Activated T-helper 1 cell treated with anti-CD3 and anti-CD28 coated beads, Interleukin-12 subunit alpha, Interleukin-12 subunit beta, Interleukin-2, Interleukin-4 antibody, amounts not matched to agents 30 ng/mL and 10 ng/mL and 1 ng/mL, durations not matched to agents 14 hours and 24 hours and 36 hours (primary cell): ENCODE results near the gene PHYHIPL. TPM values are rescaled to one million over a fixed set of nuclear protein-coding genes. Genes with fewer than 3 reads are reported as not detected.
"Not testable (repeated sequence)": the region's sequence is repeated elsewhere in the genome, so short reads cannot be mapped to it uniquely, and the experiment has no call there.

Source experiments
- DNase-seq: peaks from one replicate; pipeline ENCODE4 v3.0.0; 2021; ENCODE audit warnings: low spot score
- H3K27ac Mint-ChIP-seq: one replicate; pipeline ENCODE4 v1.8.0; 2021; ENCODE audit warnings: mild to moderate bottlenecking, mixed read lengths
- H3K27me3 Mint-ChIP-seq: one replicate; pipeline ENCODE4 v1.8.0; 2022; ENCODE audit warnings: mild to moderate bottlenecking, moderate library complexity, mixed read lengths; ENCODE audit not compliant: insufficient read depth
- H3K36me3 Mint-ChIP-seq: one replicate; pipeline ENCODE4 v1.8.0; 2021; ENCODE audit warnings: low read depth, mixed read lengths
- H3K4me1 Mint-ChIP-seq: one replicate; pipeline ENCODE4 v1.8.0; 2021; ENCODE audit warnings: low read depth, mixed read lengths
- H3K4me3 Mint-ChIP-seq: one replicate; pipeline ENCODE4 v1.8.0; 2021; ENCODE audit warnings: mild to moderate bottlenecking, moderate library complexity, mixed read lengths
- H3K9me3 Mint-ChIP-seq: one replicate; pipeline ENCODE4 v1.8.0; 2021; ENCODE audit warnings: mixed read lengths
- intact Hi-C: fragments of 100-400 bp; cut with micrococcal nuclease; formaldehyde crosslinking; loops from one replicate; pipeline ENCODE4 v1.15.1; 2024
- total RNA-seq: library from RNA; stranded (reverse); gene quantifications from 2 replicates; pipeline ENCODE4 v1.2.3, GENCODE V29; 2022

Gene PHYHIPL
- total RNA-seq, 1 donor from 2014 or later: not detected

DNA sequence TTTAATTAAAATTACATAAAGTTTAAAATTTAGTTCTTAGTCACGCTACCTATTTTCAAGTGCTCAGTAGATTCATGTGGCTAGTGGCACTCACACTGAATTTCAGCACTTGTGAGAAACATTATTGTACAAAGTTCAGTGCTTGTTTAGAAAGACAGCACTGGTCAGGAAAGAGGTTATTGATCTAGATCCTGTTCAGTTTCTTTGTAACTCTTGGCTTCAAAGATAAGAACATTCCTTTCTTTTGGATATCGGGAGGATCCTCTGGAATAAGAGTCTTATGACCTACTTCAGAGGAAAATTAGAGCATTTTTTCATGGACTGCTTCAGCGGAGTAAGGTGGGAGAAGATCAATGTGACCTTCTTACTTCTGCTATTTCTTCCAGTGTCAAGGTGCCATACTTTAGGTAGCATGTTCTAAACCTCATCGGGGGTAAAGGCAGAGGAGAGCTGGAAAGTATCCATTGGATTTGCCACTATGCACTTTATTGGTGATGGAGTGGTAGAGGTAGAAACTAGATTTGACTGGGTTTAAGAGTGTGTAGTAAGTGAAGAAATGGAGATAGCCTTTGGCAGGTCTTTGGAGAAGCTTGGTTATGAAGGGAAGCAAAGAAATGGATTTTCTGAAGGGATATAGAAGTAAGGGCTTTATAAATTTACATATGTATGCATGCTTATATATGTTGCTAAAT is 39.9 kb downstream of the PHYHIPL start:
- Mint-ChIP-seq H3K4me1 (no peaks in the 10 kb centered on the region), H3K9me3 (no peaks in the 10 kb centered on the region), H3K27me3 (no peaks in the 10 kb centered on the region), H3K27ac (no peak overlapping the region), H3K4me3 (no peak overlapping the region), H3K36me3 (no peaks in the 10 kb centered on the region)
- intact Hi-C loops: no loop called here
- DNase-seq: no peak

DNA sequence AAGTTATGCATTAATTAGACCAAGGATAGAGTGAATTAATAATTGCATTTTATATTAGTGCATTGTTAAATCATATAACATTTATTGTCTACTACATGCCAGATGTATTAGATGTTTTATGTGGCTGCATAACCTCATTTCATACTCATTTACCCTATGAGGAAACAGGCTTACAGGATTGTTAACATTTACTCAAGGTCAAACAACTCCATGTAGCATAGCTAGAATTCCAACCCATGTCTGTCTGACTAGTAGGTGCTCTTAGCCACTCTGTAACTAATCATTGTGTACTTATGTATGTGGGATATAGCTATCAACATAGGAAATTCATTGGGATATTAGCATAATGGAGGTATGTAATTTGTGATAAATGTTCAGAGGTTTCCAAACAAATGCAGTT is 46.3 kb downstream of the PHYHIPL start:
- no peaks in the 10 kb centered on the region for H3K27me3 Mint-ChIP-seq
- no peak overlapping the region for H3K4me3 Mint-ChIP-seq
- no peak for DNase-seq
- no peaks in the 10 kb centered on the region for H3K36me3 Mint-ChIP-seq
- no peaks in the 10 kb centered on the region for H3K4me1 Mint-ChIP-seq
- no peaks in the 10 kb centered on the region for H3K9me3 Mint-ChIP-seq
- intact Hi-C loops: no loop called here
- H3K27ac Mint-ChIP-seq: no peak overlapping the region

DNA sequence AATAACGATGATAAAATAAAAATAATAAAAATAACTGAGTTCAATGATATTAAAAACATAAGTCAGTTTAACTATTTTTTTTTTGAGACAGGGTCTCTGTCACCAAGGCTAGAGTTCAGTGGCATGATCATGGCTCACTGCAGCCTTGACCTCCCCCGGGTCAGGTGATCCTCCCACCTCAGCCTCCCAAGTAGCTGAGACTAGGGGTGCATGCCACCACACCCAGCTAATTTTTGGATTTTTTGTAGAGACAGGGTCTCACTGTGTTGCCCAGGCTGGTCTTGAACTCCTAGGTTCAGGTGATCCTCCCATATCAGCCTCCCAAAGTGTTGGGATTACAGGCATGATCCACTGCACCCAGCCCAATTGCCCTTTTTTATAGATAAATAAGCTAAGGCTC is 47.2 kb downstream of the PHYHIPL start:
- H3K4me1 Mint-ChIP-seq, intact Hi-C loops, H3K27me3 Mint-ChIP-seq, H3K36me3 Mint-ChIP-seq, DNase-seq, H3K4me3 Mint-ChIP-seq, H3K27ac Mint-ChIP-seq, H3K9me3 Mint-ChIP-seq: not testable (repeated sequence)

DNA sequence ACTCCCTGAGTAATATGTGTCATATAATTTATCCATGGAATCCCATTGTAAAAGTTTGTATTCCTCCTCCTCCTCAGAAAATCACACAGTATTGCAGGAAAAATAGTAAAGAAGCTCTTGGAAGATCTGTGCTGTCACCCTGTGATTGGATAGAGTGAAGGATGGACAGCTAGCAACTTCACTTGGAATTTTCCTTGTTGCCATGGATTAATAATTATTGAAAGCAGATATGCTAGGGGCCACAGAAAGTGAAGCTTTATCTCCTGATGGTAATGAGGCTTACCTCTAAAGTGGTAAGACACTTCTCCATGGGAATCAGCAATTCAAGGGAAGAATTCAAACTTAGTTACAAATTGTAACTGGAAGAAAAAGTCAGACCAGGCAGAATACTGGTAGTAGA is 48.8 kb downstream of the PHYHIPL start:
- H3K4me1 Mint-ChIP-seq: no peaks in the 10 kb centered on the region
- H3K27ac Mint-ChIP-seq: no peak overlapping the region
- H3K9me3 Mint-ChIP-seq: no peaks in the 10 kb centered on the region
- H3K4me3 Mint-ChIP-seq: no peak overlapping the region
- peaks cover 2% of the 10 kb centered on the region for H3K27me3 Mint-ChIP-seq
- intact Hi-C loops: no loop called here
- no peaks in the 10 kb centered on the region for H3K36me3 Mint-ChIP-seq
- no peak for DNase-seq

DNA sequence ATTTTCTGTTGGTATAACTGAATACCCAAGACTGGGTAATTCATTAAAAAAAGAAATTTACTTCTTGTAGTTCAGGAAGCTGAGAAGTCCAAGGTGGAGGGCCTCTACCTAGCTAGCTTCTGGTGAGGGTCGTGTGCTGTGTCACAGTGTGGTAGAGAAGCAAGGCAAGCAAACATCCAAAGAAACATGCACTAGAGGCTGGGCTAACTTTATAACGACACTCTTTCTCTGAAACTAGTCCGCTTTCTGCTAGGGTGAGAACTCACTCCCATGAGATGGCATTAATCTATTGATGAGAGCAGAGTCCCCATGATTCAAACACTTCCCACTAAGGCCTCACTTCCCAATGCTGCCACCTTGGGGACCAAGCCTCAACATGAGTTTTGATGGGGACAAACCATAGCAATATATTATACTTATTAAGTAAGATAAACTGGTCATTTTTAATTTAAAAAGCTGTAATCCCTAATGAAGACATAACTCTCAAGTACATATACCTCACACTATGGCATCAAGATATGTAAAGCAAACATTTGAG is 50.8 kb downstream of the PHYHIPL start:
- intact Hi-C loops: no loop called here
- Mint-ChIP-seq H3K9me3 (no peaks in the 10 kb centered on the region), H3K27me3 (peaks cover 2% of the 10 kb centered on the region), H3K27ac (no peak overlapping the region), H3K4me3 (no peak overlapping the region), H3K36me3 (no peaks in the 10 kb centered on the region), H3K4me1 (no peaks in the 10 kb centered on the region)
- DNase-seq: no peak

DNA sequence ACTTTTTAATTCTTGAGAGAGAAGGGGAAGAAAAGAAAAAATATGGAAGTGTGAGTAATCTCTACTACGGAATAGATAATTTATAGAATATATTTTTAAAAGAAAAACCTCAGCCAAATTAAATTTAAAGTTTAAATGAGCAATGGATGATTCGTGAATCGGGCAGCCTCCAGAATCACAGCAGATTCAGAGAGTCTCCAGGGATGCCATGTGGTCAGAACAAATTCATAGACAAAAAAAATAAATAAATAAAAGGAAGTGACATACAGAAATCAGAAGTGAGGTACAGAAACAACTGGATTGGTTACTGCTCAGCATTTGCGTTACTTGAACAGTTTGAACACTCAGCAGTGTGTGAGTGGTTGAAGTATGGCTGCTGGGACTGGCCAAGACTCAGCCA is 53.0 kb downstream of the PHYHIPL start:
- DNase-seq: no peak
- Mint-ChIP-seq H3K4me3 (no peak overlapping the region), H3K27me3 (peaks cover 4% of the 10 kb centered on the region), H3K9me3 (no peaks in the 10 kb centered on the region), H3K27ac (no peak overlapping the region), H3K36me3 (no peaks in the 10 kb centered on the region), H3K4me1 (no peaks in the 10 kb centered on the region)
- intact Hi-C loops: no loop called here

DNA sequence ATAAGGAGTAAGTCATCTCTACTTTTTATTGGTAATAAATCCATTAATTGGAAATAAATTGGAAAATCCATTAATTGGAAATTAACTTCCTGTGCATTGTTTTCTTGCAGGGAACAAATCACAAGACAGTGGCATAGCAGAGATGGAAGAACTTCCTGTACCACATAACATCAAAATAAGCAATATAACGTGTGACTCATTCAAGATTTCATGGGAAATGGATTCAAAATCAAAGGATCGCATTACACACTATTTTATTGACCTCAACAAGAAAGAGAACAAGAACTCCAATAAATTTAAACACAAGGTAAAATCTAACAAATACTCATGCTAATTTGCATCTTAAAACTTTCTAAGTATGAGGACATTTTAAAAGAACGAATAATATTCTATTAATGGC is 57.8 kb downstream of the PHYHIPL start:
- intact Hi-C loops: loop anchor here (5.0 to 10.0 kb wide), 2 partner anchors 279 to 702 kb away; no protein-coding TSS in a partner anchor
- Mint-ChIP-seq H3K4me3 (no peak overlapping the region), H3K4me1 (no peaks in the 10 kb centered on the region), H3K9me3 (no peaks in the 10 kb centered on the region), H3K27ac (no peak overlapping the region), H3K27me3 (peaks cover 2% of the 10 kb centered on the region), H3K36me3 (no peaks in the 10 kb centered on the region)
- DNase-seq: no peak

DNA sequence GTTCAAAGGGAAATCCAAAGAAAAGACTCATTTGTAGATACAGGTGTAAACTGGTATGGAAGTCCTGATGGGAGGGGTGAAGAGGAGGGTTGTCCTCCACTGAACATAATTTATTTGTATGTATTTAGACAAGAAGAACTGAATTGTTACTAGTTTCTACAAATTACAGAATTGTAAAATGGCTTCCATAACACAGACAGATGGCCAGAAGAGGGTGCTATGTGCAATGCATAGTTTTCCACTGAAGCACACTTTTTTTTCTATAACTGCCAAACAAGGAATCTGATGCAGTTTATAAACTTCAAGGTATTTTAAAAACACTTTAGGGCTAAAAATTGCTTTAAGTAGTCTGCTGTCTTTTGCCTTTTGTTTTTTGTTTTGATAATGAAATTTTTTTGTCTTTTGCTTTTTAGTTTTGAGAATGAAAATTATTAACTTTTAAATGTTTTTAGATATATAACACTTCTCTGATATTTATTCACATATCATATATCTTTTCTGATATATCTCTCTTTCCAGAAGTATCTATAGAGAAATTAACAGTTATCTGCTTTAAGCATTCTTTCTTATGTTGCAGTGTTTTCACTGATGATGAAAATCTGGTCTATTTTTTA is 58.5 kb downstream of the PHYHIPL start:
- H3K4me3 Mint-ChIP-seq: no peak overlapping the region
- DNase-seq: no peak
- intact Hi-C loops: loop anchor here (5.0 to 10.0 kb wide), 2 partner anchors 280 to 703 kb away; no protein-coding TSS in a partner anchor
- no peak overlapping the region for H3K27ac Mint-ChIP-seq
- H3K4me1 Mint-ChIP-seq: no peaks in the 10 kb centered on the region
- H3K27me3 Mint-ChIP-seq: peaks cover 2% of the 10 kb centered on the region
- no peaks in the 10 kb centered on the region for H3K9me3 Mint-ChIP-seq
- no peaks in the 10 kb centered on the region for H3K36me3 Mint-ChIP-seq

DNA sequence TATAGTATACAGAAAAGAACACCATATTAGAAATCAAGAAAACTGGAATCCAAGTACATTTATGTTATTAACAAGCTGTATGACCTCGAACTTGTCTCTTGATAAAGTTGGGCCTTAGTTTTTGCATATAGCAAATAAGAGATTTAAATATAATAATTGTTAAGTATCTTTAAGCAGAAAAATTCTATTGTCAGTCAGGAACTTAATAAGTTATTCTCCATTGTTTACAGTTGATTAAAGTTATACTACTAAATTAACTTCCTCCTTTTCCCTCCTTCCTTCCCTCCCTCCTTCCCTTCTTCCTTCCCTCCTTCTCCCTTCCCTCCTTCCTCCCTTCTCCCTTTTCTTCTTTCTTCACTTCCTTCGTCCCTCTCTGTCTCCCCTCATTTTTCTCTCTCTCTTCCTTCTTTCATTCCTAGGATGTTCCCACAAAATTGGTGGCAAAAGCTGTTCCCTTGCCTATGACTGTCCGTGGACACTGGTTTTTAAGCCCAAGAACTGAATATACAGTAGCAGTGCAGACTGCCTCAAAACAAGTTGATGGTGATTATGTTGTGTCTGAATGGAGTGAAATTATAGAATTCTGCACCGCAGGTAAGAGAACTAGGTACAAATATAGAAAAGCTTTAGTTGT is 59.7 kb downstream of the PHYHIPL start:
- H3K9me3 Mint-ChIP-seq: no peaks in the 10 kb centered on the region
- intact Hi-C loops: loop anchor here (10.0 kb wide), 1 partner anchor 281 kb away; no protein-coding TSS in a partner anchor
- H3K36me3 Mint-ChIP-seq: no peaks in the 10 kb centered on the region
- no peak overlapping the region for H3K4me3 Mint-ChIP-seq
- no peaks in the 10 kb centered on the region for H3K4me1 Mint-ChIP-seq
- peaks cover 2% of the 10 kb centered on the region for H3K27me3 Mint-ChIP-seq
- no peak for DNase-seq
- H3K27ac Mint-ChIP-seq: no peak overlapping the region

DNA sequence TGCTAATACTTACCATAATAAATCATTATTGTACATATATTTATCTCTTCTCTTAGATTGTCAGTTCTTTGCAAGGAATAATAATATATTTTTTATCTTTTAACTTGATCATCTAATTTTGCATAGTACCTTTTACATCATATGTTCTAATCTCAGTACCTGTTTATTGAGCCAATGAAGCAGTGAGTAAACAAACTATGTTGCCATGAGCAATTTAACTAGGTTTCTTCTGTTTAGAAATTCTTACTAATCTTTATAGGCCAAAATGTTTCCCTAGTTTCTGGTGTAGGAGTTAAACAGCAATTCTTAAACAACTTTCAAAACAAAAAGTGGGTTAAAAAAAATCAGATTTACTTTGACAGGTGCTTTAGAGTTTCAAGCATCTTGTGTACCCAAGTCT is 61.3 kb downstream of the PHYHIPL start:
- Mint-ChIP-seq H3K36me3 (no peaks in the 10 kb centered on the region), H3K9me3 (no peaks in the 10 kb centered on the region), H3K4me3 (no peak overlapping the region), H3K27ac (no peak overlapping the region), H3K27me3 (peaks cover 3% of the 10 kb centered on the region), H3K4me1 (no peaks in the 10 kb centered on the region)
- intact Hi-C loops: loop anchor here (10.0 kb wide), 1 partner anchor 283 kb away; no protein-coding TSS in a partner anchor
- no peak for DNase-seq

DNA sequence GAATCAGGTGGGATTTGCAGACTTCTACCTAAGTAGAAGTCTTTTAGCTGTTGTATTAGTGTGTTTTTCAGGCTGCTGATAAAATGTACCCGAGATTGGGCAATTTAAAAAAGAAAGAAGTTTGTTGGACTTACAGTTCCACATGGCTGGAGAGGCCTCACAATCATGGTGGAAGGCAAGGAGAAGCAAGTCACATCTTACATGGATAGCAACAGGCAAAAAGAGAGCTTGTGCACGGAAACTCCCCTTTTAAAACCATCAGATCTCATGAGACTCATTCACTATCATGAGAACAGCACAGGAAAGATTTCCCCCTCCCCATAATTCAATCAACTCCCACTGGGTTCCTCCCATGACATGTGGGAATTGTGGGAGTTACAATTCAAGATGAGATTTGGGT is 62.7 kb downstream of the PHYHIPL start:
- not testable (repeated sequence) for H3K4me3 Mint-ChIP-seq, H3K27me3 Mint-ChIP-seq, DNase-seq, H3K9me3 Mint-ChIP-seq, H3K36me3 Mint-ChIP-seq, H3K4me1 Mint-ChIP-seq, H3K27ac Mint-ChIP-seq
- intact Hi-C loops: loop anchor here (10.0 kb wide), 1 partner anchor 284 kb away; no protein-coding TSS in a partner anchor

DNA sequence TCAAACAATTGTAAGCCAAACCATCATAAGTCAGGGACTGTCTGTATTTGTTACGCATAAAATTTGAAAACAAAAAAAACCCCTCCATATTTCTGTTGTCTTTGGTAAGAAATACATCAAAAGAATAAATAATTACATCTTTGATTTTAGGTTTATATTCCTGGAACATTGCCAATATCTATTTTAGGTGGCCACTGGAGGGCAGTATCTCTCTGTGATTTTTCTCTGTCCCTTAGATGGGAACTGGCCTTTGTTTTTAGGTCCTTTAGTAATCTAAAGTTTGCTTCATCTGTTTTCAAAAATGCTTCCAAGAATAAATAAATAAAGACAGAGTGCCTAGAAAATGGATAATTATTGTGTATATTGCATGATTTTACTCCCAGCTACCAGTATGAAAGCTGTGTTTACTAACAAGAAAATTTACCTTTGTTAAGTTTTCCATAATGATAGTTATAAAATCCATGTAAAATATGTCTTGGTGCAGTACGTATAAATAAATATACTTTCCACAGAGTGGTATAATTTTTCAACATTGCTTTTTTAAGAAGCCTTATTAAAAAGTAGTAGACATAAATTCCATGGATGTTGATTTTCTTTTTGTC is 64.2 kb downstream of the PHYHIPL start:
- no peak overlapping the region for H3K4me3 Mint-ChIP-seq
- peaks cover 2% of the 10 kb centered on the region for H3K27me3 Mint-ChIP-seq
- H3K27ac Mint-ChIP-seq: no peak overlapping the region

More for the DNA sequence above, 64.2 kb downstream of the PHYHIPL start:
- intact Hi-C loops: loop anchor here (2.0 to 10.0 kb wide), 3 partner anchors 384 to 792 kb away; no protein-coding TSS in a partner anchor
- Mint-ChIP-seq H3K36me3 (no peaks in the 10 kb centered on the region), H3K9me3 (no peaks in the 10 kb centered on the region), H3K4me1 (no peaks in the 10 kb centered on the region)
- DNase-seq: no peak
